HUES64 (cell line): ENCODE results near the gene MPDZ.

ENCODE experiments used
- H3K27ac ChIP-seq: 2 replicates; pipeline ENCODE4 v1.7.0; 2013; ENCODE audit warnings: low read depth, low read length, inconsistent platforms
- H3K27me3 ChIP-seq: 2 replicates; pipeline ENCODE4 v1.6.1; 2013; ENCODE audit warnings: mild to moderate bottlenecking, low read length; ENCODE audit not compliant: insufficient read depth
- H3K36me3 ChIP-seq: 2 replicates; pipeline ENCODE4 v1.6.1; 2013; ENCODE audit warnings: mild to moderate bottlenecking, low read length; ENCODE audit not compliant: insufficient read depth
- H3K4me1 ChIP-seq: 2 replicates; pipeline ENCODE4 v1.6.1; 2013; ENCODE audit warnings: mild to moderate bottlenecking, low read length, moderate library complexity; ENCODE audit not compliant: insufficient read depth
- H3K4me3 ChIP-seq: 2 replicates; pipeline ENCODE4 v1.5.1; 2013; ENCODE audit warnings: mild to moderate bottlenecking, low read length, moderate library complexity
- H3K9ac ChIP-seq: 2 replicates; pipeline ENCODE4 v1.6.1; 2013; ENCODE audit warnings: mild to moderate bottlenecking, low read depth, low read length
- H3K9me3 ChIP-seq: 2 replicates; pipeline ENCODE4 v1.6.1; 2013; ENCODE audit warnings: low read depth, low read length; ENCODE audit not compliant: insufficient read depth
- WGBS: fragments of 150-250, 120-280 bp; methylation state at CpG from one replicate; pipeline ENCODE4 v1.1.7; 2013; ENCODE audit warnings: missing lambda C conversion rate; 5-methylcytosine and 5-hydroxymethylcytosine counted together

MPDZ gene

GRCh38 chr9:13078164-13078563, 201.3 kb downstream of the MPDZ start:
- Histone ChIP-seq H3K4me1 (no peaks in the 10 kb centered on the region), H3K9ac (no peak overlapping the region), H3K27ac (no peak overlapping the region), H3K36me3 (no peaks in the 10 kb centered on the region), H3K9me3 (no peaks in the 10 kb centered on the region), H3K27me3 (no peaks in the 10 kb centered on the region), H3K4me3 (no peak overlapping the region)
- no CpG with 5 or more reads among the region's 1 CpG for WGBS

GRCh38 chr9:13076616-13077015, 202.9 kb downstream of the MPDZ start:
- Histone ChIP-seq H3K27me3 (no peaks in the 10 kb centered on the region), H3K4me1 (0 out of 2 replicates have a peak, but pooled peaks cover 3% of the 10 kb centered on the region), H3K9ac (no peak overlapping the region), H3K4me3 (no peak overlapping the region), H3K36me3 (no peaks in the 10 kb centered on the region), H3K27ac (no peak overlapping the region), H3K9me3 (no peaks in the 10 kb centered on the region)

GRCh38 chr9:13071921-13072320, 207.6 kb downstream of the MPDZ start:
- Histone ChIP-seq H3K4me3 (no peak overlapping the region), H3K9ac (no peak overlapping the region), H3K27me3 (no peaks in the 10 kb centered on the region), H3K9me3 (no peaks in the 10 kb centered on the region), H3K36me3 (no peaks in the 10 kb centered on the region), H3K27ac (no peak overlapping the region), H3K4me1 (0 out of 2 replicates have a peak, but pooled peaks cover 3% of the 10 kb centered on the region)

- no peak overlapping the region for H3K27ac ChIP-seq
- 96% methylated on average over 11 of the region's 12 CpGs for WGBS
Observed at GRCh38 chr9:13070612-13071595, 208.6 kb downstream of the MPDZ start.

GRCh38 chr9:13069498-13069897, 210.0 kb downstream of the MPDZ start:
- Histone ChIP-seq H3K36me3 (no peaks in the 10 kb centered on the region), H3K27ac (no peak overlapping the region)
- WGBS = 95% methylated on average over 3 of the region's 3 CpGs

More at GRCh38 chr9:13070612-13071595, 208.6 kb downstream of the MPDZ start:
- no peaks in the 10 kb centered on the region for H3K9me3 ChIP-seq
- 0 out of 2 replicates have a peak, but pooled peaks cover 3% of the 10 kb centered on the region for H3K4me1 ChIP-seq
- no peak overlapping the region for H3K4me3 ChIP-seq
- H3K27me3 ChIP-seq = no peaks in the 10 kb centered on the region
- H3K9ac ChIP-seq = no peak overlapping the region
- H3K36me3 ChIP-seq = no peaks in the 10 kb centered on the region

GRCh38 chr9:13064676-13065075, 214.8 kb downstream of the MPDZ start:
- 0 out of 2 replicates have a peak, but pooled peaks cover 7% of the 10 kb centered on the region for H3K4me1 ChIP-seq
- H3K27me3 ChIP-seq = no peaks in the 10 kb centered on the region
- no peak overlapping the region for H3K4me3 ChIP-seq
- WGBS = 57% methylated on average over 1 of the region's 1 CpG
- H3K9ac ChIP-seq = no peak overlapping the region
- no peaks in the 10 kb centered on the region for H3K9me3 ChIP-seq
- H3K27ac ChIP-seq = no peak overlapping the region
- H3K36me3 ChIP-seq = no peaks in the 10 kb centered on the region

More at GRCh38 chr9:13069498-13069897, 210.0 kb downstream of the MPDZ start:
- Histone ChIP-seq H3K4me1 (0 out of 2 replicates have a peak, but pooled peaks cover 7% of the 10 kb centered on the region), H3K9ac (no peak overlapping the region), H3K9me3 (no peaks in the 10 kb centered on the region), H3K4me3 (no peak overlapping the region), H3K27me3 (no peaks in the 10 kb centered on the region)

- no peak overlapping the region for H3K9ac ChIP-seq
Observed at GRCh38 chr9:13063880-13064459, 215.5 kb downstream of the MPDZ start.

GRCh38 chr9:13061390-13061789, 218.1 kb downstream of the MPDZ start:
- H3K4me1 ChIP-seq = 0 out of 2 replicates have a peak, but pooled peaks cover 7% of the 10 kb centered on the region
- no peak overlapping the region for H3K9ac ChIP-seq
- no CpG with 5 or more reads among the region's 3 CpGs for WGBS
- H3K27me3 ChIP-seq = no peaks in the 10 kb centered on the region
- no peaks in the 10 kb centered on the region for H3K36me3 ChIP-seq
- no peak overlapping the region for H3K4me3 ChIP-seq
- no peaks in the 10 kb centered on the region for H3K9me3 ChIP-seq
- H3K27ac ChIP-seq = no peak overlapping the region

More at GRCh38 chr9:13063880-13064459, 215.5 kb downstream of the MPDZ start:
- no peak overlapping the region for H3K4me3 ChIP-seq
- H3K9me3 ChIP-seq = no peaks in the 10 kb centered on the region
- H3K4me1 ChIP-seq = 0 out of 2 replicates have a peak, but pooled peaks cover 7% of the 10 kb centered on the region
- H3K36me3 ChIP-seq = no peaks in the 10 kb centered on the region
- no peak overlapping the region for H3K27ac ChIP-seq
- H3K27me3 ChIP-seq = no peaks in the 10 kb centered on the region
